CD4-positive, alpha-beta T cell treated with Interleukin-17A for 1 hour (primary cell): ENCODE measurements around the gene PDLIM1.

Source experiments
- DNase-seq: peaks from one replicate; pipeline ENCODE4 v3.0.0-alpha.2; 2020

The PDLIM1 gene

GRCh38 chr10:95287281-95287680 lies 3.5 kb downstream of the PDLIM1 start:
- no peak for DNase-seq

GRCh38 chr10:95286707-95287106 lies 4.1 kb downstream of the PDLIM1 start:
- DNase-seq: no peak

DNA sequence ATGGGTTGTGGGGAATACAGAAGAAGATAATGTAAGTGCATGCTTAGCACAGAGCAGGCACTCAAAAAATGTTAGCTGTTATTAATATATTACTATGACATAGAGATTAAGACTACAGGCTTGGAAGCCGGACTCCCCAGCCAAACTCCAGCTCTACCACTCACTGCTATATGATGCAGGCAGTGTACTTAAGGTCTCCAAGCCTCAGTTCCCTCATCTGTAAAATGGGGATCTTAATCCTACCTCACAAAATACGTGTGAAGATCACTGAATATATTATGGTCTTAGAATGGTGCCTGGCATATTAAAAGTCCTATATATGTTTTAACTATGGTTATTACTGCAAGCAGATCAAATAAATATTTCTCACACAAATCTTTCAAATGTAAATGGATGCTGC lies 5.2 kb downstream of the PDLIM1 start:
- no peak for DNase-seq

DNA sequence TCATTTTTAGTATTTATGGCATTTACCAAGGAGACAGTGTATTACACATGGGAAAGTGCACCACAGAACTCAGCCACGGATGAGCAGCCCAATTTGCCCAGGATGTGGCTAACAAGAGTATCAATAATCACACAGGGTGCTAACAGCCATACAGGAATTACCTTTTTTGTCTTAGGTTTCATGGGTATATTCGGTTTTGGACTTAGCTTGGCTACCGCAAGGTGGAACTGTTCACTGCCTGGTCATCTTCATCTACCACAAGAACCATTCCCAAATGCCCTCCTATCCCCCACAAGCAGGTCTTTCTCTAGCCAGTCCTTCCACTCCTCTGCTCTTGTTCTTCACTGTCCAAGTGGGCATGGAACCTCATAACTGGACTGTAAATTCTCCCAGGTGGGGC lies 6.0 kb downstream of the PDLIM1 start:
- DNase-seq: no peak

DNA sequence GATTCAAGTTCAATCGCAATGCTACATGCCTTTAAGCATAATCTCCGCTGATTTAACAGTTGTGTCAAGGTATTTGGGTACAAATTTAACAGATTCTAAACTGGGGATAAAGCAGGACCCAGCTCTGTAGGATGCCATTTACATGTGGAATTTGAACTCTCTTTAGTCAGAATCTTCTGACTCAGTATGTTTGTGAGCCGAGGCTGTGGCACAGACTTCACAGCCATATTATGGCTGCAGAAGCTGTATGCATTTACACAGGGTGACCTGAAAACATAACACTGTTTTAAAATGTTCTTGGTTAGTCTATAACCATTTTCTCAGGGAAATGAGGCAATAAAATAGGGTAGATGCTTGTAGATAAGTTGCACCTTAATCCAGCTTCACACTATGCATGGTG lies 8.7 kb downstream of the PDLIM1 start:
- DNase-seq: no peak

DNA sequence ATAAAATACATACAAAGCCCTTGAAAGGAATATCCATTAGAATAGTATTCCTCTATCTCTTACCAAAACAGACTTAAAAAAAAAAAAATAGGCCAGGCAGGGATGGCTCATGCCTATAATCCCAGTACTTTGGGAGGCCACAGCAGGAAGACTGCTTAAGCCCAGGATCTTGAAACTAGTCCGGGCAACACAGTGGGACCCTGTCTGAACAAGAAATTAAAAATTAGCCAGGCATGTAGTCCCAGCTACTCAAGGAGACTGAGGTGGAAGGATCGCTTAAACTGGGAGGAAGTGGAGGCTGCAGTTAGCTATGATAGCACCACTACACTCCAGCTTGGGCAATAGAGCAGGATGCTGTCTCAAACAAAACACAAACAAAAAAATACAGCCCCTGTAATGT lies 9.6 kb downstream of the PDLIM1 start:
- no peak for DNase-seq

DNA sequence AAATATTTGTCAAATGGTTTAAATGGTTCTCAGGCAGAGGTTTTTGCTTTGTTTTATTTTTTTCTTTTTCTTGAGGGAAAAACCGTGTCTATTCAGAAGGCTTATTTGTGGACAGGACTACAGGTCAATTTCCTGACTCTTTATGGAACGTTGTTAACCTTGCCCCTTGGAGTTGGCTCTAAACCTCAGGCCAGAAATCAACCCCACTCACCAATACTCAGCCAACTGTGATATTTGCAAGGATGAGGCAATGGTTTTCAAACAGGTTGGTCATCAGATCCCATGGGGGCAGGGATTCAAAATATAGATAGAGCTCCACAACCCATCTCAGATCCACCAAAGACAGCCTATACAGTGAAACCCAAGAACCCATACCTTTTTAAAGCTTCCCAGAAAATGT lies 10.2 kb downstream of the PDLIM1 start:
- DNase-seq: no peak

DNA sequence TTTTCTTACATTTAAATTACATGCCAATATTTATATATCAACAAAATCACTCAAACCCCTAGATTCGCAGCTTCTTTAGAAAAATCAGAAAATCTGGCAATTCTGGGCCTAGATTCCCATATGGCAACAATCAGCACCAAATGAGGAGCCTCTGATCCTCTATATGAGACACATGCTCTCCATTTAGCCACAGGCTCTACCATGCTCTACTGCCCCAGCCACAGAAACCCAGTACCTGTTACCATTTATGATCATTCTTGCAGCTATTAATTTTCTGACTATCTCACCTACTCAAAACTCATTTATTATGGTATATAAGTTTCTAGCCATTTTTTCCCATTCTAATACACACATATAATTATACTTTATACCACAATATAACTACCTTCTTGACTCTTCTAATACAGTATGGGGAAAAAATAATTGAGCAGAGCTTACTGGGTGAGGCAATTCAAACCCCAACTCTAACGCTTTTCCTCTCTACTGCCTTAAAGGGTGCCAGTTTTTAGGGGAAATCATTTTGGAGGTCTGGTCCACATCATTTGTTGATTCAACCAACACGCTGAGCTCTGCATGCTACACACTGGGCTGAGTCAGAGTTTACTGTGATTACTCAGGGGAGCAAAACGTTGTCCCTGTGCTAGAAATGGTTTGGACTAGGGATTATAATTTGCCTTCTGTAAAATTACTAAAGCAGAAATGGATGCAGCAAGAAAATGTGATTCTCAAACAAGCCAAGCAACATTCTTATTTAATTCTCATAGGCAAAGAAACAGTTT lies 11.6 kb downstream of the PDLIM1 start:
- DNase-seq: no peak

GRCh38 chr10:95278061-95278988 lies 12.5 kb downstream of the PDLIM1 start:
- DNase-seq: no peak

DNA sequence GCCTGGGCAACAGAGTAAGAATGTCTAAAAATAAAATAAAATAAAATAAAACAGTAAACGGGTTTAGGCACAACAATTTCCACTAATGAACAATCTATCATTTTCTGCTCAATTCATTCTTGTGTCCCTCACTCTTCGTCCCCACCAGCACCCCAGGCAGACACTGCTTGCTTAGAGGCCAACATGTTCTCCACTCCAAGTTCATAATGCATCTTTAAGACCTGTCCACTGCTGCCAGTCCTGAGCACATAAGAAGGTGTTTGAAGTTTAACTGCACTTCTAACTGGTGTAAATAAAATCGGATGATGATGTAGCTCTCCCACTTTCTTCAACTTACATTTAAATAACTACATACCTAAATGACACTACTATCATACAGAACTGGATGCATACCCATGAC lies 13.2 kb downstream of the PDLIM1 start:
- no peak for DNase-seq

GRCh38 chr10:95277201-95277570 lies 13.6 kb downstream of the PDLIM1 start:
- no peak for DNase-seq

DNA sequence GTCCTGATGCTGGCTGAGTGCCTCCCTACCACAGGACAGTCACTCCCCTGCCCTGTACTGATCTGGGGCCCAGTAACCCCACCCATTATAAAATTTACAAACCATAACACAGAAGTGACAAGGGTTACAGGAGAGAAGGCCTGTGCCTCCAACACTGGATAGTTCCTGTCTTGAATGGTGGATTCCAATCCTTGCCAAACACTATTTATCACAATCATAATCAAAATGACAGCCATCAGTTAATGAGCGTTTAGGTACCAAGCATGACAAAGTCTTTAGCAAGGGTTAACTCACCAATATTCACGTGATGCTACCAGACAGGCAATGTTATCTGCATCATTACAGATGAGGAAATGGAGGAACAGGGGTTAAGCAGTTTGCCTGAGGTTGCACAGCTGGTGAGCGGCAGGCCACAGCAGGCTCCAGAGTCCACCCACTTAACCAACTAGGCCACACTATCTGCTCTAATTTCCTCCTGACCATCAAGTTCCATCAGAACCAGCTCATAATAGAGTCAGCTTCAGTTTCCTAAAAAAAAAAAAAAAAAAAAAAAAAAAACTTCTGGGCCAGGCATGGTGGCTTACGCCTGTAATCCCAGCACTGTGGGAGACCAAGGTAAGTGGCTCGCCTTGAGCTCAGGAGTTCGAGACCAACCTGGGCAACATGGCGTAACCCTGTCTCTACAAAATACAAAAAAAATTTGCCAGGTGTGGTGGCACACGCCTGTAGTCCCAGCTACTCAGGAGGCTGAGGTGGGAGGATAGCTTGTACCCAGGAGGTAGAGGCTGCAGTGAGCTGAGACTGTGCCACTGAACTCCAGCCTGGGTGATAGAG lies 14.2 kb downstream of the PDLIM1 start:
- DNase-seq: no peak

DNA sequence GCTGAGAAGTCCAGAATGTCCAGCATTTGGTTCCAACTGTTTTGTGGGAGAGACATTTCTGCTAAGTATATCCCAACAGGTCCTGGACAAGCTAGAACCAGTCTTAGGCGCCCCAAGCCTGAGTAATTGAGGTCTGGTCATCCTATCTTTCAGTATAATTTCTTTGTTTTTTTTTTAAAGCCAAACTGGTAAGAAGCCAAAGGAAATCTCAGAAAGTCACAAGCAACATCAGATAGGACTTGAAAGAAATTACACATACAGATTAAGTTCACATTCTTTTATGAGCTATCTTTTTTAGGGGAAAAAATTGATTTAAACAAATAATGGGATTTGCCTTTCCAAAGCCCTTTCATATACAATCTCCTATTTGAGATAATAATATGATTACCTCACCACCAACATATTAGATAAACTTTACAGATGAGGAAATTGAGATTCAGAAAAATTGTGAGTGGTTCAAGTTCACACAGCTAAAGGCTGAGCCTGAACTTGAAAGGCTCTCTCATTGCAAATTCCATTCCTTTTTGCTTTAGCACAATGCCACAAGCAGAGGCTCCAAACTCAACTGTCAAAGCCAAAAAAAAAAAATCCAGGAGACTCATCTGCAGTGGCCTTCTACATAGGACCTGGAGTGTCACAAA lies 15.0 kb downstream of the PDLIM1 start:
- DNase-seq: no peak

DNA sequence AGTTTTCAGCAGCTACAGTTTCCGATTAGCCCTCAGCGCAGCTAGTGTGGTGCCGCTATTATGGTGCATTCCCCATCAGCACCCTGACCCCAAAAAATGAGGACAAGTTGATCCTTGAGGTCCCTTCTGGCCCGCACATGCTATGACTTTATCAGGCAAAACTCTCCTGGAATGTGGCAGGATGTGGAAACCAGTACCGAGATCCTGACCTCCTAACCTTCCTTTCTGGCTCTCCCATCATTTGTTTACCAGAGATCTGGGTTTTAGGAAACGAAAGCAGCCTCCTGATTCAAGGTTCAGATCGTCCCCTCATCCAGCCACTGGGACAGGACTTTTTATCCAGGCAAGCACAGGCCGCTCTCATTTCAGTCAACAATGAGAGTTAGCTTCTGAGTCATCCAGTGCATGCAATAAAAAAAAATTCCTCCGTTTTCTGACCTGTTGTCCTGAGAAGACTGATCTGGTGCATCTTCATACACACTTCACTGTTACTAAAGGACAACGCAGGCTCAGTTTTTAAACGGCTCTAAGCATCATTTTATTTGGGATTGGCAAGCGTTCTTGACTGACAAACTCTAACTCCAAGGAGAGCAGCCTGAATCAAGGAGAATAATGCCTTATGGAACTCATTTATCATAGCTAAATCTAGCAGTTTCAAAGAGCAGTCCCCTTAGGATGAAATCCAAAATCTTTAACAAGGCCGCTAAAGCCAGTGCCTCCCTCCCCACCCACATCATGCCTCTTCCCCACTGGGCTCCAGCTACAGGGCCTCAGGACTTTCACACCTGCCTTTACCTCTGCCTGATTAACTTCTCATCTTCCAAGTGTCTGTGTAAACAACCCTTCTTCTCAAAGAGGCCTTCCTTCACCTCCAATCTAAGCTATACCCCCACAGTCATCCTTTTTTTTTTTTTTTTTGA lies 17.1 kb downstream of the PDLIM1 start:
- DNase-seq: no peak

DNA sequence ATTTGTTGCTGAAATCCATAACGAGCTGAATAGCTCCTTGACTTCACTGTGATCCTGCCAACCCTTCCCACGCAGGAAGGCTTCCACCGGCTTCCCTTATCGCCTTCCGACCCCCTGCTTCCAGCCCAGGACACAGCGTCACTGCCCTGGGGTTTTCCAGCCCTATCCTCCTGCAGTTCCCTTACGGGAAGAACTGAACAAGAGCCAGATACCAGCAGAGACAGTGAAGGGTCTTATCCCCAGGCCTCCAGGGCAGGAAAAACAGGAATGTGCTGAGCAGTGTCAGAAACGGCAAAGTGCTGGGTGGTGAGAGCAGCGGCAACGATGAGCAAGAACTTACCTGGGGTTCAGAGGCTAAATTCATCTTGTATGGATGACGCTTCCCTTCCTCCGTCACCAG lies 22.4 kb downstream of the PDLIM1 start:
- DNase-seq: no peak

- no peak for DNase-seq
These were observed 23.6 kb downstream of the PDLIM1 start for GRCh38 chr10:95267251-95267650.

DNA sequence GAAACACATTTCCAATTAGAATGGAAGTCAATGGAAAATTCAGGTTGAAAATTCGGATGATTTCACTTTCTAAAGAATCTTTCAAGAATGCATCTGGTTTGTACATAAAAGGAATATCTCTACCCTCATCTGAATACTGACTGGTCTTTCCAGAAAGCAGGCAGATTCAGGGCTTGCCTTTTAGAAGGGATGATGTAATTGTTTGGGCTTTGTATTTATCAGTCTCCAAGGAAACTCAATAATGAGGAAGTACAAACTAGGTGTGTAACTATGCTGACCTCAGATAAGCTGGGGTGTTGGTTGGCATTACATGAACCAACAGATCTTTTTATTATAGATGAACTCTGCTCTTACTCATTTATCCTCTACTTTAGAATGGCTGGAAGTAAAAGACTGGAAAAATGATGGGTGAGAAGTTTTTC lies 24.1 kb downstream of the PDLIM1 start:
- peak; percentile 35 for DNase-seq

DNA sequence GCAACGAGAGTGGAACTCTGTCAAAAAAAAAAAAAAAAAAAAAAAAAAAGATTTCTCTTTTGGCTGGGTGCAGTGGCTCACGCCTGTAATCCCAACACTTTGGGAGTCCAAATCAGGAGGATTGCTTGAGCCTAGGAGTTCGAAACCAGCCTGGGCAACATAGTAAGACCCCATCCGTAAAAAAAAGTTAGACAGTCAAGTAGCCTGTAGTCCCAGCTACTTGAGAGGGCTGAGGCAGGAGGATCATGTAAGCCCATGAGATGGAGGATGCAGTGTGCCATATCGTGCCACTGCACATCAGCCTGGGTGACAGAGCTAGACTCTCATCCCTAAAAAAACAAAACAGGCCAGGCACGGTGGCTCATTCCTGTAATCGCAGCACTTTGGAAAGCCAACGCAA lies 25.2 kb downstream of the PDLIM1 start:
- DNase-seq: no peak

DNA sequence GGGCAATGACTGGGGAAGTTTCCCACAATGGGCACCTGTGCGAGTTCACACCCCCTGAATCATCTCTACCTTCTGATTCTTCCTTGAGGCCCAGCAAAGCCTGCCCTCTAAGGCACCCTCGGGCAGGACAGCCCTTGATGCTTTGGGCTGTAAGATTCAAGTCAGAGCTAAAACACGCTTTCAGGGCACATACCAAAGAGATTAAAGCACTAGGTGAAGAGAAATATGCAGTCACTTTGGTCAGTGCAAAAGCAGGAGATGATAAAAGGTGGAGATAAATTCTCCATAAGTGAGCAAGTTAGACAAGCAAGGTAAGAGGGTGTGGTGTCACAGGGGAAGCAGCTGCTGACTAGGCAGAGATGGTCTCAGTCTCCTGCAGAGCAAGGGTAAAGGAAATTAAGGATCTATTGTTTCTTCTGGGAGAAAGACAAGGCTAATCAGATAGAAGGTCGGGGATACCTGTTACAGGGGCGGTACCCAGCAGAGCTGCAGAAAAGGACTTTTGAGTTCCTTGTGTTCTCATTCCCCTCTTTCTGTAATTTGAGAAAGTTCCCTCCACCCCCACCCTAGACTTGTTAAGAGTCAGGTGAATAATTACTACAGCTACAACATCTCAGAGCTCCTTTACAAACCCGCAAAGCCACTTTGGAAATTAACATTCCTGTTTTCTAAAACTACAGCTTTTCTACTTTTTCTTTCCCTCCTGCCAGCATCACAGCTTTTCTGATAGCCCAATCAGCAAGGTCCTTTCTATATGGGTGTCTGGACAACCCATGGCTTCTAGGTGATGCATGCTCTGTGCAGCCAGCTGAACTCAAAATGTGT lies 26.4 kb downstream of the PDLIM1 start:
- no peak for DNase-seq

GRCh38 chr10:95263864-95264226 lies 27.0 kb downstream of the PDLIM1 start:
- no peak for DNase-seq
